Stimulated activated CD4-positive, alpha-beta T cell treated with anti-CD3 and anti-CD28 coated beads, Interleukin-12 subunit alpha, Interleukin-12 subunit beta, amount 100 ng/mL, for 4 hours (primary cell): ENCODE measurements around the gene CACNG3.
"Not testable (repeated sequence)": the region's sequence is repeated elsewhere in the genome, so short reads cannot be mapped to it uniquely, and the experiment has no call there.

ENCODE experiments used
- DNase-seq: peaks from one replicate; pipeline ENCODE4 v3.0.0-alpha.2; 2020

Gene CACNG3

GRCh38 chr16:24337013-24337412 lies 80.9 kb downstream of the CACNG3 start:
- DNase-seq, result no peak

- not testable (repeated sequence) for DNase-seq
These were observed 87.7 kb downstream of the CACNG3 start for GRCh38 chr16:24343829-24344228.

- DNase-seq, result no peak
These were observed 88.6 kb downstream of the CACNG3 start for GRCh38 chr16:24344784-24345183.

- DNase-seq, result no peak
These were observed 89.6 kb downstream of the CACNG3 start for GRCh38 chr16:24345704-24346103.

GRCh38 chr16:24346734-24347133 lies 90.6 kb downstream of the CACNG3 start:
- no peak for DNase-seq

- DNase-seq, result no peak
These were observed 91.4 kb downstream of the CACNG3 start for GRCh38 chr16:24347556-24347955.

- DNase-seq, result no peak
These were observed 92.6 kb downstream of the CACNG3 start for GRCh38 chr16:24348545-24349290.

- DNase-seq, result no peak
These were observed 93.2 kb downstream of the CACNG3 start for GRCh38 chr16:24349320-24349719.

- no peak for DNase-seq
These were observed 96.6 kb downstream of the CACNG3 start for GRCh38 chr16:24352746-24353145.

- no peak for DNase-seq
These were observed 97.5 kb downstream of the CACNG3 start for GRCh38 chr16:24353622-24354021.

GRCh38 chr16:24357511-24357910 lies 101.4 kb downstream of the CACNG3 start:
- DNase-seq, result no peak

- no peak for DNase-seq
These were observed 102.0 kb downstream of the CACNG3 start for GRCh38 chr16:24358117-24358516.

- no peak for DNase-seq
These were observed 103.4 kb downstream of the CACNG3 start for GRCh38 chr16:24359490-24359889.

- no peak for DNase-seq
These were observed 104.8 kb downstream of the CACNG3 start for GRCh38 chr16:24360936-24361335.

GRCh38 chr16:24364596-24364995 lies 108.5 kb downstream of the CACNG3 start:
- DNase-seq, result no peak

GRCh38 chr16:24367186-24367710 lies 111.1 kb downstream of the CACNG3 start:
- DNase-seq, result no peak

- no peak for DNase-seq
These were observed 116.7 kb downstream of the CACNG3 start for GRCh38 chr16:24372824-24373223.

GRCh38 chr16:24378999-24379398 lies 122.9 kb downstream of the CACNG3 start:
- DNase-seq, result no peak

GRCh38 chr16:24381470-24382118 lies 125.5 kb downstream of the CACNG3 start:
- DNase-seq, result no peak

- DNase-seq, result no peak
These were observed 126.8 kb downstream of the CACNG3 start for GRCh38 chr16:24382762-24383407.

GRCh38 chr16:24394341-24394740 lies 138.2 kb downstream of the CACNG3 start:
- no peak for DNase-seq

- no peak for DNase-seq
These were observed 140.5 kb downstream of the CACNG3 start for GRCh38 chr16:24396350-24397271.

GRCh38 chr16:24409045-24409444 lies 152.9 kb downstream of the CACNG3 start:
- DNase-seq, result no peak
